ENCODE measurements around the gene CPLANE1. TPM values are rescaled to one million over a fixed set of nuclear protein-coding genes. Genes with fewer than 3 reads are reported as not detected.

Gene CPLANE1
- total RNA-seq, 1 experiment from 2014 or later: 15.5 TPM

Other genes with a start within 250 kb of the CPLANE1 start
- gene NUP155, start 121.7 kb upstream of the CPLANE1 start, total RNA-seq (2014; rRNA removed; shearing (Covaris generic)): 64.2 and 86.7 TPM in 2 replicates
- gene WDR70, start 129.9 kb upstream of the CPLANE1 start, total RNA-seq (2014; rRNA removed; shearing (Covaris generic)): 28.4 and 34.9 TPM in 2 replicates

Data from SJSA1 (cell line).